H1 (cell line): Measurements from ENCODE around the gene MCOLN3. TPM values are rescaled to one million over a fixed set of nuclear protein-coding genes. Genes with fewer than 3 reads are reported as not detected.

Experiments used
- RBBP5 ChIP-seq: IDR thresholded peaks from 2 replicates; pipeline ENCODE4 v1.7.1; 2012; ENCODE audit warnings: low read depth, mild to moderate bottlenecking, inconsistent platforms, low read length, moderate library complexity, borderline replicate concordance
- TAF7 ChIP-seq: optimal IDR thresholded peaks from 2 replicates; pipeline ENCODE3; 2011; ENCODE audit warnings: low read depth, mild to moderate bottlenecking, inconsistent platforms, low read length, moderate library complexity, borderline replicate concordance
- polyA plus RNA-seq, 7 experiments: library from polyadenylated mRNA; depleted of rRNA in 3 of 7; stranded (reverse) in 5 of 7; unstranded in 2 of 7; fragments of >200 nt in 5 of 7; fragments of 200-250 nt in 2 of 7; gene quantifications; 1 replicate in 5 of 7; 2 replicates in 1 of 7; 4 replicates in 1 of 7; pipeline versions ENCODE4 v1.2.1 to v1.2.3, GENCODE V29; 2011 to 2013; ENCODE audit warnings: missing spikeins in 2 of 7, mixed read lengths in 2 of 7
- total RNA-seq: library from RNA; stranded (reverse); fragmentation: NEBNext Ultra II Directional; extraction: Animal tissue kit (Norgen Biotek cat#: 25700); gene quantifications from 2 replicates; pipeline ENCODE4 v1.2.1, GENCODE V29; 2021

Gene MCOLN3
- total and polyA plus RNA-seq, 2 of the 8 experiments (the other 6 are each of a cell fraction or from before 2014, with no cell fraction given) = 3.8 to 4.9 TPM

DNA sequence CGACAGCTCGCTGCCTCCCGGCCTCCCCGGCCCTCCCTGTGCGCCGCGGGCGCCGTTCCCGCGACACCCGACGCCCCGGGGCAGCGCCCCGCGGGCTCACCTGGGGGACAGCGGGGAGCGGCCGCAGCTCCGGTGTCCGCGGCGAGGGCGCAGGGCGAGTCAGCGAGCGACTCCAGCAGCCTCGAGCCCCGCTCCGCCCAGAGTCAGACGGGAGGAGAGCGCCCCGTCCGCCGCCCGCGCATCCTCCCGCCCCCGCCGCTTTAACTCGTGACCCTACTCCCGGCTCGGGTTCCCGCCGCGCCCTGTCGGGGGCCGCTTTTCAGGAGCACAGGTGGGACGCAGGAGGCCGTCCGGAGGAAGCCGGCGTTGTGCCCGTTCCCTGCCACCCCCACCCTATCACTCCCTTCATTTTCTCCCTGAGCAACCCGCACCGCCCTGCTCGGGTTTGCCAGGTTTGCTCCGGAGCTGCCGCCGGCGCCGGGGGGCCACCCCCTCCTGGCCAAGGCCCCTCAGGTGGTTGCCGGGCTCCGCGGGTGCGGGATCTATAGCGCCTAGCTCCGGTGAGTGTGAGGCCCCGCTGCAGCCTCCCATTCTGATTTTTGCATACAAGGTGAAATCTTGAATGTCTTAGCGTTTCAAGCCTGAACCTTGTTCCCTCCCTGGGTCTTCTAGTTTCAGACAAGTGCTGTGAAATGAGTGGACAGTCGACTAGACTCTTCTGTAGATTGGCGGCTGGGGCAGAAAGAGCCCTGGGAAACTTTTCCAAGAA is at the start of gene MCOLN3 (continued):
- peak; percentile 53; the same call in 1 of the 2 replicates for TF ChIP-seq RBBP5
- peak; percentile 11 for TF ChIP-seq TAF7
- TF ChIP-seq, all 59 proteins: peak for 7
